HAP-1 (cell line): Measurements from ENCODE around the gene PTPN20.

Experiments
- DNase-seq, 2 experiments: peaks; one replicate each; pipeline ENCODE4 v3.0.0-alpha.2; 2016 to 2020; ENCODE audit warnings: low spot score in 2 of 2
- H3K27me3 ChIP-seq: fragments of 250-450 bp; sonication (Bioruptor Pico); 2 replicates; pipeline ENCODE4 v1.5.1; 2020; ENCODE audit warnings: low read depth, mild to moderate bottlenecking, moderate library complexity
- H3K36me3 ChIP-seq: fragments of 250-450 bp; sonication (Bioruptor Pico); replicated peaks from 2 replicates; pipeline ENCODE4 v1.5.1; 2020; ENCODE audit warnings: mild to moderate bottlenecking
- H3K4me1 ChIP-seq: fragments of 250-450 bp; sonication (Bioruptor Pico); 2 replicates; pipeline ENCODE4 v1.5.1; 2020; ENCODE audit warnings: mild to moderate bottlenecking
- H3K4me3 ChIP-seq: fragments of 250-450 bp; sonication (Bioruptor Pico); 2 replicates; pipeline ENCODE4 v1.5.1; 2020; ENCODE audit warnings: mild to moderate bottlenecking, moderate library complexity
- H3K9me3 ChIP-seq: fragments of 250-450 bp; sonication (Bioruptor Pico); 2 replicates; pipeline ENCODE4 v1.5.1; 2020; ENCODE audit warnings: mild to moderate bottlenecking, moderate library complexity
- in situ Hi-C: fragments of 300-500 bp; cut with MboI; formaldehyde crosslinking; loops from 3 replicates; pipeline ENCODE4 v1.14.3; 2020; ENCODE audit warnings: low sequenced_read_pairs, inconsistent platforms, mixed read lengths

PTPN20 gene

GRCh38 chr10:47048526-47048905 lies 137.3 kb downstream of the PTPN20 start:
- in situ Hi-C loops = no loop called here
- H3K4me3 ChIP-seq = no peak overlapping the region
- no peaks in the 10 kb centered on the region for H3K27me3 ChIP-seq
- no peaks in the 10 kb centered on the region for H3K36me3 ChIP-seq
- no peaks in the 10 kb centered on the region for H3K9me3 ChIP-seq
- DNase-seq = peak in 1 of 2 experiments; percentile 6
- H3K4me1 ChIP-seq = no peaks in the 10 kb centered on the region

GRCh38 chr10:47049056-47049851 lies 138.0 kb downstream of the PTPN20 start:
- Histone ChIP-seq H3K36me3 (no peaks in the 10 kb centered on the region), H3K4me1 (no peaks in the 10 kb centered on the region), H3K4me3 (no peak overlapping the region), H3K9me3 (no peaks in the 10 kb centered on the region), H3K27me3 (no peaks in the 10 kb centered on the region)
- in situ Hi-C loops = no loop called here
- DNase-seq = peak in 1 of 2 experiments; percentile 2

DNA sequence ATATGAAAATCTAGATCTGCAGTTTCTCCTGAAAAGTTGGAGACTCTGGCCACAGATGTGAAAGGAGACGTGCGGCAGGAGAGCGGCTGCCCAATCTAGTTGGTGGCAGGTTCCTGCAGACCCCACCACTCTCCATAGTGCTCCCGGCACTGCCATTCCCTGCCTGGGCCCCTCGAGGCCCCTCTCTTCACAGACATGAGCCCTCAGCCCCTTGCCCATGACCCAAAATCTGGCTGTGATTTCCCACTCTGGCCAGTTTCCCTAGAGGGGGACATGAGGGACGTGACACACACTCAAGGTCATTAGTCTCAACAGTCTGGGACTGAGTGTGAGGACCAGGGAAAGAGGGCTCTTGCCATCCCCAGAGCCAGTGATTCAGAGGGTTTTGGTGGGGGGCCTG lies 138.7 kb downstream of the PTPN20 start:
- Histone ChIP-seq H3K27me3 (no peaks in the 10 kb centered on the region), H3K4me3 (no peak overlapping the region), H3K9me3 (no peaks in the 10 kb centered on the region), H3K36me3 (no peaks in the 10 kb centered on the region), H3K4me1 (no peaks in the 10 kb centered on the region)
- in situ Hi-C loops = loop anchor here (10.0 kb wide), 1 partner anchor 255 kb away; the partner anchor contains the start of gene GDF10
- no peak for DNase-seq

GRCh38 chr10:47050618-47051455 lies 139.6 kb downstream of the PTPN20 start:
- no peak overlapping the region for H3K4me3 ChIP-seq
- DNase-seq = peak in 1 of 2 experiments; percentile 2
- H3K27me3 ChIP-seq = no peaks in the 10 kb centered on the region
- H3K4me1 ChIP-seq = no peaks in the 10 kb centered on the region
- in situ Hi-C loops = loop anchor here (10.0 kb wide), 1 partner anchor 254 kb away; the partner anchor contains the start of gene GDF10
- no peaks in the 10 kb centered on the region for H3K9me3 ChIP-seq
- H3K36me3 ChIP-seq = no peaks in the 10 kb centered on the region

DNA sequence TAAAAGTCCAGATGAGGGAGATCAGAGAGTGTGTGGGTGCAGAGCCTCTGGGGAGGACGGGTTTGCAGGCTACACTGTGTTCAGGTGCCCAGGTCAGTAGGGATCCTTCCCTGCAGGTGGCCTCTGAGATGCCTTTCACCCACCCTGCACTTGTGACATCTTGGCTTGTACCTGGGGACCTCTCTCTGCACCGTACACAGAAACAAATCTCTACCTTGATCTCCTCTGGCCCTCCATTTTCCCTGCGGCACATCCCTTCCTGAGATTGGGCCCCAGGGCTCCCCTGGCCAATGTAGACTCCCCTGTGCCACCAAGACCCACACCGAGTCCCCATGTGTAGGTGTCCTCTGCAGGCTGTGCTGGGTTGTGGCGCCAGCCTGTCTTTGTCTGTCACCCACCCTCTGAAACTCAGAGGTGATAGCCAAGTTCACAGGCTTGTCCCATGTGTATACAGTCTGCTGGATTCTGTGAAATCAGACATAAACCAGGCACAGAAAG lies 140.6 kb downstream of the PTPN20 start:
- Histone ChIP-seq H3K27me3 (no peaks in the 10 kb centered on the region), H3K4me1 (no peaks in the 10 kb centered on the region), H3K9me3 (no peaks in the 10 kb centered on the region), H3K36me3 (no peaks in the 10 kb centered on the region), H3K4me3 (no peak overlapping the region)
- in situ Hi-C loops = loop anchor here (10.0 kb wide), 1 partner anchor 253 kb away; the partner anchor contains the start of gene GDF10
- no peak for DNase-seq
